ENCODE measurements around the gene RNF115.

The RNF115 gene

DNA sequence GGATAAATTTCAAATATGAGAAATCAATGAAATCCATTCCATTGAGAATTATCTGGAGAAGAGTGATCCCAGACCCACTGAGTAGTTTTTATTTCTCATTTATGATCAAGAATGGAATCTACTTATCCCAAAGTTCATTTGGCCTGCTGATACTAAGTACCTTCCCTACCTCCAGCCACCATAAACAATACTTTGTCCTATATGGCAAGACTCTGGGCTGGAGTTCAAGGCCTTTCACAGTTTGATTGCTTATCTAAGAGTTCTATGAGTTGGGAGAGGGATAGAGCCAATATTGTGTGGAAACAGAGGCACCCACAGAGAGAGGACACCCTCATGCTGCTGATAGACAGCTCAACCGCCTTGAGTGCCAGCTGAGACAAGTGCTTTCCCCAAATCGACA is 121.8 kb downstream of the RNF115 start:
- no peak overlapping the region for H3K4me3 ChIP-seq (ENCODE audit: low read depth, low read length)
- TF ChIP-seq, protein P1, sequence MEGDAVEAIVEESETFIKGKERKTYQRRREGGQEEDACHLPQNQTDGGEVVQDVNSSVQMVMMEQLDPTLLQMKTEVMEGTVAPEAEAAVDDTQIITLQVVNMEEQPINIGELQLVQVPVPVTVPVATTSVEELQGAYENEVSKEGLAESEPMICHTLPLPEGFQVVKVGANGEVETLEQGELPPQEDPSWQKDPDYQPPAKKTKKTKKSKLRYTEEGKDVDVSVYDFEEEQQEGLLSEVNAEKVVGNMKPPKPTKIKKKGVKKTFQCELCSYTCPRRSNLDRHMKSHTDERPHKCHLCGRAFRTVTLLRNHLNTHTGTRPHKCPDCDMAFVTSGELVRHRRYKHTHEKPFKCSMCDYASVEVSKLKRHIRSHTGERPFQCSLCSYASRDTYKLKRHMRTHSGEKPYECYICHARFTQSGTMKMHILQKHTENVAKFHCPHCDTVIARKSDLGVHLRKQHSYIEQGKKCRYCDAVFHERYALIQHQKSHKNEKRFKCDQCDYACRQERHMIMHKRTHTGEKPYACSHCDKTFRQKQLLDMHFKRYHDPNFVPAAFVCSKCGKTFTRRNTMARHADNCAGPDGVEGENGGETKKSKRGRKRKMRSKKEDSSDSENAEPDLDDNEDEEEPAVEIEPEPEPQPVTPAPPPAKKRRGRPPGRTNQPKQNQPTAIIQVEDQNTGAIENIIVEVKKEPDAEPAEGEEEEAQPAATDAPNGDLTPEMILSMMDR (IDR thresholded peaks at IDR 0.05; ENCODE audit: borderline replicate concordance, insufficient read depth, low read depth, low read length), result no peak

DNA sequence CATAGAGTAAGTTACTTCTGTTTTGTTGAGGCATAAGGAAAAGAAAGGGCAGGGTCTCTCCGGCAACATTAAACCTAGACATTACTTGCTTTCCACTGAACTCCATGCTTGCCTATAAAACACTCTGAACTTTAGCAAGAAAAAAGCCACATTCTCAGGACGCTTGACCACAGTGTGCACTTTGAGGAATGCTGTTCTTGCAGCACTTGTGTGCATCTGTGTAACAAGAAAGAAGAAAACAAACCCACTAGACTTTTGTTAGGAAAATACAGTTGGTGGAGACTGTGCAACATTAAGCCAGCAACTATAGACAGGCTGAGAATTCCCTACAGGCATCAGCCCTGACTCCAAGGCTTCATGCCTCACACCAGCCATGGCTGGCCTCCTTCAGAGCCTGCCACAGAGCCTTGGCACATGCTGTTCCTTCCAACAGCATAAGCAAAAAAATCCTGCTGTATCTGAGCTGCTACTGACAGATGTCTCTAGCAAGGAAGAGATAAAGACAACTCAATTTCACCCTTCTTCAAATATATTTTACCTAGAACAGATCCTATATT is 122.5 kb downstream of the RNF115 start:
- H3K4me3 ChIP-seq (ENCODE audit: low read depth, low read length), result no peak overlapping the region
- TF ChIP-seq, protein P1 (IDR thresholded peaks at IDR 0.05; ENCODE audit: borderline replicate concordance, insufficient read depth, low read depth, low read length), result no peak

DNA sequence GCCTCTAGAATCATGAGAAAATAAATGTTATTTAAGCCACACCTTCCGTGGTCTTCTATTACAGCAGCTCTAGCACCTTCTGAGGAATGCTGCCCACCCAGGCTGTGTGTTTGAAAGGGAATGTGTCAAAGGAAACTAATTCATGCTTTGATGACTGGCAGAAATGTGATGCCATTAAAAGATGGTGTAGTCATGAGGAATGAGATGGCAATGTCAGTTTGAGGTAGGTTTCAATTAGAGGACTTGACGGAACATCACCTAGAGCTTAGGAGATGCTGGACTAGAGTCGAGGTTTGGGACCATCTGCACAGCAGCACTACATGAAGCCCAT is 127.3 kb downstream of the RNF115 start:
- no peak overlapping the region for H3K4me3 ChIP-seq (ENCODE audit: low read depth, low read length)
- TF ChIP-seq, protein P1 (IDR thresholded peaks at IDR 0.05; ENCODE audit: borderline replicate concordance, insufficient read depth, low read depth, low read length), result no peak

DNA sequence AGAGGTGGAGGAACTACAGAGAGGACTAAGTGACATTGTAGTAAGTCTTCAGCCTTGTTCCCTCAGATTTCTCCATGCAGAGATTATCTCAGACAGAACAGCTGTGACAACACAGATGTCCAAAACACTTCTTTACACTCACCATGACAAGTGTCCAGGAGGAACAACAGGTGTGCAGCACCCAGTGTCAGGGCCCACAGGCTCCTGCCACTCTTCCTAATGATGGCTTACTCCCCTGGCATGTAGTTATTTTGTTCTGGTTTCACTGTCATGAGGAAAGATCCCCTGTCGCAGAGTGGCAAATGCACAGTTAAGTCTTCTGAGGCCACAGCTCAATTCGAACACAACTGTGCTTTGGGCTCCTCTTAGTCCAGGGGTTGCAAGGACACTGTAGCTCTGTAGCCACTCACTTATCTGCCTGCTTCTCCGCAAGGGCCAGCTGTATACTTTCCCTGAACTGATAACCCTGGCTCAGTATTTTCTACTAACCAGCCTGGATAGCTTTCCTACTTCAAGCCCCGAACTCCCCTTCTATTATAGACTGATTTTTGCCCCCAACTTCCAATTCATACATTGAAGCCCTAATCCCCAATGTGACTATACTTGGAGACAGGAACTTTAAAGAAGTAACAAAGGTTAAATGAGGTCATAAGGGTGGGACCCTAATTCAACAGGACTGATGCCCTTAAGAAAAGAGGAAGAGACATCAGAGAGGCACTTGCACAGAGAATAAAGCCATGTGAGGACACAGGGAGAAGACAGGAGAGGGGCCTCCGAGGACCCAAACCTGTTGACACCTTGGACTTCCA is 127.9 kb downstream of the RNF115 start:
- TF ChIP-seq, protein P1 (IDR thresholded peaks at IDR 0.05; ENCODE audit: borderline replicate concordance, insufficient read depth, low read depth, low read length), result no peak
- no peak overlapping the region for H3K4me3 ChIP-seq (ENCODE audit: low read depth, low read length)

DNA sequence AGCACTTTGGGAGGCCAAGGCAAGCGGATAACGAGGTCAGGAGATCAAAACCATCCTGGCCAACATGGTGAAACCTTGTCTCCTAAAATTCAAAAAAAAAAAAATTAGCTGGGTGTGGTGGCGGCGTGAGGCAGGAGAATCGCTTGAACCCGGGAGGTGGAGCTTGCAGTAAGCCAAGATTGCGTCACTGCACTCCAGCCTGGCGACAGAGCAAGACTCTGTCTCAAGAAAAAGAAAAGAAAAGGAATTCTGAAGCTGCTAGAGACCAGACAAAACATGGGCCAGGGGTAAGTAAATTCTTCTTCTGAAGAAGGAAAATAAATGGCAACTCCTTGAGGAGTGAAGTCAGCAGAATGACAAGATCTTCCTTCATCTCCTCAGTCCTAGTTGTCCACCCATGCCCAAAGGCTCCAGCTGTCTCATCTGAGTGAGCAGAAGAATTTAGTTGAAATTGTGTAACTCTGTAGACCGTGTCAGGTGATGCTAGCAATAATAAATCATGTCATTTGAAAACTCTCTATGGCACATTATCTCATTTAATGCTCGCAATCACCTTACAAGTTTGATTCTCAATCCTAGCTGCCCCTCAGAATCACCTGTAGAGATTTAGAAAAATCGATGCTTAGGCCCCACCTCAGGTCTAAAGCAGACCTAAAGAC is 131.0 kb downstream of the RNF115 start:
- H3K4me3 ChIP-seq (ENCODE audit: low read depth, low read length), result no peak overlapping the region
- TF ChIP-seq, protein P1 (IDR thresholded peaks at IDR 0.05; ENCODE audit: borderline replicate concordance, insufficient read depth, low read depth, low read length), result no peak

DNA sequence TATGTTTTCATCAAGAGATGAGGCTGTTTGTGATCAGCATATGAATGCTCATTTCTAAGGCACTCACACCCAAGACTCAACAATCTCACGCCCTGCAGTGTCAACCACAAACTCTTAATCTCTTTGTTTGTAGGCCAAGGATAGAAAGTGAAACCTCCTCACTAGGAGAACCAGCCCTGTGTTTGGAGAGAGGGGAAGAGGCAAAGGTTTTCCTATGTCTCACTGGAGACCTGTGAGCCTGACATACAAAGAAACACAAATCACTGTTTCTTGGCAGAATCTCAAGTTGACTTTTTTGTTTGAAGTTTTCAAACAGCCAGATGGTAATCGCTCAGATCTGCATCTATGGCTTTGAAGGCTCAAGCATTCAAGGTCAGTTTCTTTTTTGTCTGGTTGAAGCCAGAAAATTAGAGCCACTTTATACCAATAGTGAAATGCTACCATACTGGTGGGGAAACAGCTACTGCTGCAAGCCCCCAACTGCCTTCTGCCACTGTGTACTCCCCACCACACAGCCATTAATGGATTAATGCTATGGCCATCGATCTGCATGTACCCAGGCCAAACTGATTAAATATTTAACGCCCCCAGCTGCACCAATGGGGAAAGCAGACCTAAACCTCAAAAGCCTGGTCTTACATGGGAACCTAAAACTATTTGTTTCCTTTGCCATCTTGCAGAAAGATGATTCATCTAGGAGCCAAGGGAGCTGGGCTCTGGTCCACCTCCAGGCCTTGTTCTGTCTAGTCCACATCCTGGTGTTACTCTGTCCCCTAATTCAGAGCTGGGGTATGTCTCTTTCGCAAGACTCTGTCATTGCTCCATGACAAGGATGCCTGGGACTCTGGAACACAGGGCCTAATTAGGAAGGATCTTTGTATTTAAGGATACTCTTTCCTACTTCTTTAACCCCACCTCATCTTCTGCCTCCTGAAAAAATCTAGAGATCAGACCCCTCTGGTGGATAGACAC is 133.0 kb downstream of the RNF115 start:
- no peak overlapping the region for H3K4me3 ChIP-seq (ENCODE audit: low read depth, low read length)
- TF ChIP-seq, protein P1 (IDR thresholded peaks at IDR 0.05; ENCODE audit: borderline replicate concordance, insufficient read depth, low read depth, low read length), result no peak
